HFF-Myc (cell line): ENCODE measurements around the gene PYGO2.
A peak's percentile ranks its signal among the peaks of the same experiment; 100 is the strongest.
"Not testable (repeated sequence)": the region's sequence is repeated elsewhere in the genome, so short reads cannot be mapped to it uniquely, and the experiment has no call there.

ENCODE experiments used
- DNase-seq: peaks from one replicate; pipeline ENCODE4 v3.0.0-alpha.2; 2011; ENCODE audit warnings: low read depth; ENCODE audit errors: extremely low read depth
- H3K4me3 ChIP-seq: replicated peaks from 2 replicates; pipeline ENCODE4 v1.5.1; 2011; ENCODE audit warnings: low read depth, mild to moderate bottlenecking, control low read depth, low read length
- CTCF ChIP-seq: IDR thresholded peaks from 2 replicates; pipeline ENCODE4 v1.5.1; 2012; ENCODE audit warnings: mild to moderate bottlenecking, low read depth, low read length, control low read depth; ENCODE audit errors: missing control alignments

The PYGO2 gene

GRCh38 chr1:154978360-154978759 is 16.8 kb upstream of the PYGO2 start:
- no peak overlapping the region for H3K4me3 ChIP-seq
- DNase-seq, result no peak
- no peak for TF ChIP-seq CTCF

- DNase-seq, H3K4me3 ChIP-seq: not testable (repeated sequence)
These were observed 16.2 kb upstream of the PYGO2 start for GRCh38 chr1:154977762-154978161.

GRCh38 chr1:154975409-154976059 is 14.0 kb upstream of the PYGO2 start:
- no peak for DNase-seq
- H3K4me3 ChIP-seq, result peak overlapping the region; percentile 72
- no peak for TF ChIP-seq CTCF

- no peak for TF ChIP-seq CTCF
- DNase-seq, result peak; percentile 91
These were observed 13.3 kb upstream of the PYGO2 start for GRCh38 chr1:154974808-154975408.

GRCh38 chr1:154974102-154974807 is 12.7 kb upstream of the PYGO2 start, which contains the start of gene CKS1B:
CKS1B (plus strand) TSS chr1:154974681; CDS start chr1:154974746, 65 bp downstream.
- TF ChIP-seq CTCF, result no peak
- peak within 1 kb of the TSS; percentile 72 for H3K4me3 ChIP-seq

More at GRCh38 chr1:154974808-154975408, 13.3 kb upstream of the PYGO2 start:
- H3K4me3 ChIP-seq, result peak overlapping the region; percentile 72

GRCh38 chr1:154973344-154974101 is 11.9 kb upstream of the PYGO2 start:
- H3K4me3 ChIP-seq, result peak overlapping the region; percentile 72
- DNase-seq, result peak; percentile 96
- TF ChIP-seq CTCF, result no peak

More at GRCh38 chr1:154974102-154974807, 12.7 kb upstream of the PYGO2 start, which contains the start of gene CKS1B:
- DNase-seq, result peak; percentile 100
